HG02623 (cell line): ENCODE measurements around the gene CACNB4.
"Not testable (repeated sequence)": the region's sequence is repeated elsewhere in the genome, so short reads cannot be mapped to it uniquely, and the experiment has no call there.

Source experiments
- ATAC-seq: cut with Tn5 transposase; IDR thresholded peaks from one replicate; pipeline ENCODE4 v1.9.1; 2021; ENCODE audit warnings: moderate library complexity; ENCODE audit not compliant: unreplicated experiment

CACNB4 gene

DNA sequence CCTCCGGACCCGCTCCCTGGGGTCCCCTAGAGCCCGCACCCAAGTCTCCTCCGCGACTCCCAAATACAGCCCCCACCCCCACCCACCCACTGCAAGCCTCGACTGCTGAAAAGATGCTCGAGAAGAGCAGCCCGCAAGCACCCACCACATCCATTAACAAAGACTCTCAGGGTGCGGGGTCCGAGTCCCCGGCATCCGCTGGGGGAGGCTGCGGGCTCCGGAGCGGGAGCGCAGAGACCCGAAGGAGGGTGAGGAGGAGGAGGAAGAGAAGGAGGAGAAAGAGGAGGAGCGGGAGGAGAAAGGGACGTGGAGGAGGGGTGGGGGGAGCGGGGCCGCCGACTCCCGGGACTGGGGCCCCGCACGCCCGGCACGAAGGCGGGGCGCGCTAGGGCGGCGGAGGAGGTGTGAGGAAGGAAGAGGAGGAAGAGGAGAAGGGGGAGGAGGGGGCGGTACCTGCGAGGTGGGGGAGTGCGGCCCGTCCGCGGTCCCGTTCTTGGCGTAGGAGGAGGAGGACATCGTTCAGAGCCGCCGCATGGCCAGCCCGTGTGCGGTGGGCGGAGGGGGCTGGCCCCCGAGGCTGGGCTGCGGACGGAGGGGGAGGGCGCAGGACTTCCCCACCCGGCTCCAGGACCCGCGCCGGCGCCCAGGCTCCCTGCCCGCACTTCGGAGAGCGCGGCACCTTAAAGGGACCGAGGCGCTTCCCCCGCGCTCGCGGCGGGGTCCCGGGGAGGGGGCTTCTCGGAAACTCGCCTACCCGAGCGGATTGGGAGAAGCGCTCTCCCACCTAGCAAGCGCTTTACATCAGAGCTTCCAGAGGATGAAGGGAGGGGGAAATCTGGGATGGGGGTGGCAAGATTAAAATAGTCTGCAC is at the start of gene CACNB4:
Gene CACNB4, minus strand, starts transcription at position 549 of the 871 bp plus-strand sequence.
- ATAC-seq: peak; percentile 41

DNA sequence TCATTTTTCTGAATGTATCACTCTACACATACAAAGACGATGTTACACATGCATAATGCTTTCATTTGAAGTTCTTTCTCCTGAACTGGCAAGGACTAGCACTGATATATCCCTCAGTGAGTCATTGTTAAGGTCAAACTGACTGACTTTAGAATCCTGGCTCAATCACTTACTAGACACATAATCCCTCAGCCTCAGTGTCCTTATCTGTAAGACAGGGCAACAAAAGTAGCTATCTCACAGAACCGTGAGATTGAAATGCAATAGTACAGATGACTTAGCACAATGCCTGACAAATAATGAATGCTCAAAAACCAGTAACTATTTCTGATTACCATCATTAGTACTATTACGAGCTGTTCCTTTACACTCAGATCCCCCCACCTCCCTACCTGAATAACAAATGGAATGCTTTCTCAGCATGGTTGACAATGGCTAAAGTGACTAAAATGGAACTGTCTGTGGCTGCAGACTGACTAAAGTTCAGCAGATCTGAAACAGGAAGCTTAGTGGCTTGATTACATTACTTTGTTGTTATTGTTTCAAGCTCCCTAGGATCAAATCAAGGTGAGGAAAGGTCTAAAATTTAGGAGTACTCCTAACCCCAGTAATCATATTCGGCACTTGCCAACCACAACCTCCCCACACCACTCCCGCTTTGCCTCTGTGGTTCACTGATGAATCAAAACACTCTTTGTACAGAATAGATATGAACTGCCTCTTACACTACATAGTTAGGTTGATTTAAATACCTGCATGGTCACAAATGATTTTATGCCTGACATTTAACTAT is 35.8 kb upstream of the CACNB4 start:
- ATAC-seq: peak; percentile 81

DNA sequence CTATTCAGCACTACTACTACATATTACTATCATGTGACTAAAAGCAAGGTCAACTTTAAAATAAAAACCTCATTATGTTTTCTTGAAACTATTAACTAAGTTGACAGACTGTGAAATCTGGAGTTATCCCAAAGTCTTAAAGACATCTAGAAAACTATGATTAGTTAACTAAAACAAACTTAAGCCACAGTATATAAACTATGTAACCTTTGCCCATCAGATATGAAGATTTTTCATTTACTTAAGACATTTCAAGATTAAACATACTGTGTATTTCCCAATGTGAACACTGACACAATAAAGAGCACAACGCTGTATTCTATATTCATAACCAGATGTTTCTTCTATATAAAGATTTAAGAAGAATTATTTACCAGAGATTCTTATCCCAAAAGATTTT is 33.5 kb upstream of the CACNB4 start:
- no peak for ATAC-seq

DNA sequence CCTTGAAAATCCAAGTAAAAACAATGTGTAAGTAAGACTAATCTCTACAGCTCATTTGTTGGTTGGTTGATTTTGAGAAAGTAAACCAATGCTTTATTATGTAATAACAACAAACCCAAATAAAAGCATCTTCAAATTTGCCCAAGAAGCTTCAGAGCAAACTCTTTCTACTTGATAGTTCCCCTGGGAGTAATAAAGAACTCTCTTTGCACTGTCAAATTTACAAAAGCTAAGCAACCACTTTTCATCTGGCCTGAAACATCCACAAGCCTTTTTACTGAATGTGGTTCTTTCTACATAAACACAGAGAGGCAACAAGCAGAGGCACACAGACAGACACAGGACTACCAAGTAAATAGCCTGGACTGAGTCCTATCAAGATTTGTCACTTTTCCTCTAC is 28.8 kb upstream of the CACNB4 start:
- no peak for ATAC-seq

DNA sequence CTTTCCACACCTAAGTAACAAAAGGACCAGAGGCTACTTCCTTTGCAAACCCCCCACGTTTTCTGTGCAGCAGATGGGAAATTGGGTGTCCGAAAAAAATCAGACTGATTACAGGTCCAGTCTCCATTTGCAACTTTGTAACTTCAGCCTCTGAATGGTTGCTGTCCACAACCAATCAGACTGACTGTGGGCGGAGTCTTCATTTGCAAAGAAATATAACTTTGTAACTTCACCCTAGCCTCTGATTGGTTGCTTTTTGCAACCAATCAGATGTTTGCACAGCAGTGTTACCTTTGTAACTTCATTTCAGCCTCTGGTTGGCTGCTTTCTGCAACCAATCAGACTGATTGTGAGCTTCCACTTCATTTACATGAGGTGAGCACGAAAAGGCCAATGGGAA is 27.8 kb upstream of the CACNB4 start:
- no peak for ATAC-seq

DNA sequence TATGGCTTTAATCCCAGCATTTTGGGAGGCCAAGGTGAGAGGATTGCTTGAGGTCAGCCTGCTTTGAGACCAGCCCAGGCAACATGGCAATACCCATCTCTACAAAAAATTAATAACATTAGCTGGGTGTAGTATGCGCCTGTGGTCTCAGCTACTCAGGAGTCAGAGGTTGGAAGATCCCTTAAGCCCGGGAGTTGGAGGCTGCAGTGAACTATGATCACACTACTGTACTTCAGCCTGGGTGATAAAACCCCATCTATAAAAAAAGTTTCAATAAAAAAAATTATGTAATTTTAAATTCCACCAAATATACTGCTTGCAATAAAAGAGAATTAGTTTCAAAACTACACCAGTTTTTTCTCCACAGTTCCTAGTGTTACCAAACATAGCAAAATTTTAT is 23.3 kb upstream of the CACNB4 start:
- no peak for ATAC-seq

DNA sequence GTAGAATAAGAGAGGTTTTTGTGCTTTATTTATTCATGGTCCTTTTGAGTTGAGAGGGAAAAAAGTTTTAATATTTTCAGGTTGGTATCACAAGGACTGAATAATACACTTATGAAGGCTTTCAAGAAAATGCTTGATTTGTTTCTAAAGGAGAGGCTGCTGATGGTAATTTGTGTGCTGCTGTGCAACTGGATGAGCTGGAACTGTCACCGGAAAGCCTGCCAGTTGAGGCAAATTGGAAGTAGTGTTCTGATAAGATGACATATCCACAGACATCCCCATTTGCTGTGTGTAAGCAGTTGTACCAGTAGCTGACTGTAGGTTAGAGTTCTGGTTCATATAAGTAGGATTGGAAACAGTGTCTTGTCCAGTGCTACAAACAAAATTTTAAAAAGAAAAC is 21.6 kb upstream of the CACNB4 start:
- ATAC-seq: no peak

DNA sequence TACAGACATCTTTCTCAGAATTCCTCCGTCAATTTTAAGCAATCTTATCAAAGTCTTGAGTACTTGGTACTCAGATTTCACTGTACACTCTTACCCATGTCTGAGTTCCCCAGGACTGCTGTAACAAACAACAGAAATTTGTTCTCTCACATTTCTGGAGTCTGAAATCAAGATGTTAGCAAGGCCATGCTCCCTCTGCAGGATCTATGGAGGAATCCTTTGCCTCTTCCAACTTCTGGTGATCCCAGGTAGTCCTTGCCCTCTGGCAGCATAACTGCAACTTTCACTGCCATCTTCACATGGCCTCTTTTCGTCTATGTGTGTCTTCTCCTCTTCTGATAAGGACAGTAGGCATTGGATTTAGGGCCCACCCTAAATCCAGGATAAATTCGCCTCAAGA is 17.1 kb upstream of the CACNB4 start:
- ATAC-seq: no peak

DNA sequence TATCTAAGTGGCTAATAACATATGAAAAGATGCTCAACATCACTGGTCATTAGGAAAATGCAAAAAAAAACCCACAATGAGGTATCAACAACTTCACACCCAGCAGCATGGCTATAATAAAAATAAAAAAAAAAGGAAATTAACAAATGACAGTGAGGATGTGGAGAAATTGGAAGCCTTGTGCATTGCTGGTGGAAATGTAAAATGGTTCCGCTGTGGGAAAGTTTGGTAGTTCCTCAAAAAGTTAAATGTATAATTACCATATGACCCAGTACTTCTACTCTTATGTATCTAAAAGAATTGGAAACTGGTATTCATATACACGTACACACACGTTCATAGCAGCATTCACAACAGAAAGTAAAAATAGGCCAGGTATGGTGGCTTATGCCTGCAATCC is 15.5 kb upstream of the CACNB4 start:
- no peak for ATAC-seq

DNA sequence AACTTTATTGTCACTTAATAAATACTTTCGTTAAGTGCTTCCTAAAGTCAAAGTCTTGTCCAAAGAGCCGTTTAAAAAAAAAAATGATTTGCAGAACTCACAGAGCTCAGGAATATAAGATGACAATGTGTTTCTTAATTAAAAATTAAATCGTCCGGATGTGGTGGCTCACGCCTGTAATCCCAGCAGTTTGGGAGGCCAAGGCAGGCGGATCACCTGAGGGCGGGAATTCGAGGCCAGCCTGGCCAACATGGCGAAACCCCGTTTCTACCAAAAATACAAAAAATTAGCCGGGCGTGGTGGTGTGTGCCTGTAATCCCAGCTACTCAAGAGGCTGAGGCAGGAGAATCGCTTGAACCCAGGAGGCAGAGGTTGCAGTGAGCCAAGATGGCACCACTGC is 8.3 kb upstream of the CACNB4 start:
- ATAC-seq: not testable (repeated sequence)

DNA sequence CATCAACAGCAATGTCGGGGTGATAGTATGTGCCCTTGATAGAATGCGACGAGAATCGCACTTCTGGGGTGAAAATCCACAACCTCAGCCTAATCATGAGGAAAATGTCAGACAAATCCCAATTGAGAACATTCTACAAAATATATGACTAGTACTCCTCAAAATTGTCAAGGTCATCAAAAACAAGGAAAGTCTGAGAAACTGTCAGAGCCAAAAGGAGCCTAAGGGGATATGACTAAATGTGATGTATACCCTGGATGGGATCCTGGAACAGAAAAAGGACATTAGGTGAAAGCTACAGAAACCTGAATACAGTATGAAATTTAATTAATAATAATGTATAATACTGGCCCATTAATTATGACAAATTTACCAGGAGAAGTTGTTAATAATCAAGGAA is 7.6 kb upstream of the CACNB4 start:
- no peak for ATAC-seq

DNA sequence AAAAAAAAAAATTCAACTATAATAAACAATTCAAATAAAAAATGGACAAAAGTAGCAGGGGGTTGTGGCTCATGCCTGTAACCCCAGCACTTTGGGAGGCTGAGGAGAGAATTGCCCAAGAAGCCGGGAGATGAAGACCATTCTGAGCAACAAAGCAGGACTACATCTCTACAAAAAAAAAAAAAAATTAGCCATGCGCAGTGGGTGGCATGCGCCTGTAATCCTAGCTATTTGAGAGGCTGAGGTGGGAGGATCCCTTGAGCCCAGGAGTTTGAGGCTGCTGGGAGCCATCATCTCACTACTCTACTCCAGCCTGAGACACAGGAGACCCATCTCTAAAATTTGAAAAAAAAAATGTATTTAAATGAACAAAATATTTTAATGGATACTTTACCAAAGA is 4.4 kb upstream of the CACNB4 start:
- no peak for ATAC-seq

DNA sequence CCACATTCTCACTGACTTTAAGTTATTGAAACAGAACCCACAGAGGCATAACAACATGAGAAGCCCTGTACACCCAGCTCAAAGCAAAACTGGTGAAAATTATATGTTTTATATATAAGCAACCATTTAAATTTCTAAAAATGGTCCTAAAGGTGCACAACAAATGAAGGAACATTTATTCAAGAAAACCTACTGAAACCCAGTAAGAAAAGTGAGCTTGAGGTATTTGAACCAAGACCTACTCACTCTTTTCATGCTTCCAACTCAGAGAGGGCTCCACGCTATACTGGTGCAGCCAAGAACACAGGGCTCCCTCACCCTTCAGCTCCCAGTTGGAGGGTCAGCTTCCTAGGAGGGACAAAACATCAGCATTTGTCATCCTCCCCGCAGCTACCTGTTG is 2.1 kb upstream of the CACNB4 start:
- ATAC-seq: no peak

DNA sequence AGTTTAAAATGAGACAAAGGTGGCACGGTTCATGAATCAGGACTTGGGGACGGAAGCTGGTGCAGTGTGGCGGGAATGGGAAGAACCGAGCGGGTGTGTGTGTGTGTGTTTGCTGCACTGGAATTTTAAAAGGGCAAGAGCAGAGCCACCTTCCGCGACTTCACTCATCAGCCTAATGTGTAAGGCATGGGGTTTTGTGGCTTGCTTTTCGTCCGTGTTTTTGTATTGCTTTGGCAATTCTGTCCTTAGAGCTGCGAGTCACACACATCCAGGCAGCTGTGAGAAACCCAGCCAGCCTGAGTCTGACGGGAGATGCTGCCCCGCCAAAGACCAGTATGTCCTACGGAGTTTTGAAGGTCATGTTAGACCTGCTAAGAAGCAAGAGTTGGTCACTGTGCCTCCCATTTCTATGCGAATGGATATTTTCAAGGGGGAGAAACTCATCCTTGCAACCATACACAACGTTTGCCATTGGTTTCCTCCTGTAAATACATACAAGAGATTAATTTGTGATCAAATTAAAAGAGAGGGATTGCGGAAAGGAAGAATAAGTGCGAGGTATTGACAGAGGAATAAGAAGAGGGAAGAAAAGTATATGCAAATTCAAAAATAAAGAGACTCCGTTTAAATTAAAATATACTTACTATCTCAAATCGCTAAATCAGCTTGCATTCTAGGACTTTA is 665 bp upstream of the CACNB4 start:
- ATAC-seq: no peak

DNA sequence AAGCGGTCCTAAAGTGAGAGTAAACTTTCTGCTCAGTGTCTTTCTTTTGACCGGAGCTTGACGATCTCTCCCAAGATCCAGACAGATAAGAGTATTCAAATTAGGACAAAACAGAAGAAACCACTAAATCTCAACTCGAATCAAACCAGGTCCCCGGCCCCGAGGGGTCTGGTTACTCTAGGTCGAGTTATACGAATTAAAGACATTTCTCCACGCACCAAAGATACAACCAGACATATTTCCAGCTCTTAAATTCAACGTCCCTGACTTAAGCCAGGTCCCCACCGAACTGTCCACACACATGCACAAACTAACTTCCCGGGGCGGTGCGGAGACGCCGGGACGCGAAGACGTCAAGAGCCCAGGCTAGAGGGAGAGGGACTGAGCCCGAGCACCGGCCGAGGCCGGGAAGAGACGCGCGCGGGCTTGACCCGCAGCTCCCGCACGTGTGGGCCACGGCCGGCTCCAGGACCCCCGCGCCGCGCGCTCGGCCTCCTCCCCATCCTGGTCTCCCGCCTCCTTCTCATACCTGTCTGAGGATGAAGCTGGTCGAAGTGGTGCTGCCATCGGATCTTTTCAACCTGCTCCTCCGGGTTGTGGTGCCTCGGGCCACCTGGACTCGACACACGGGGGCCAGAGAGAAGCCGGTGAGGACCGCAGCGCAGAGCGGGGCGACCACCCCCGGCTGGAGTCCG is 896 bp downstream of the CACNB4 start:
- ATAC-seq: no peak

DNA sequence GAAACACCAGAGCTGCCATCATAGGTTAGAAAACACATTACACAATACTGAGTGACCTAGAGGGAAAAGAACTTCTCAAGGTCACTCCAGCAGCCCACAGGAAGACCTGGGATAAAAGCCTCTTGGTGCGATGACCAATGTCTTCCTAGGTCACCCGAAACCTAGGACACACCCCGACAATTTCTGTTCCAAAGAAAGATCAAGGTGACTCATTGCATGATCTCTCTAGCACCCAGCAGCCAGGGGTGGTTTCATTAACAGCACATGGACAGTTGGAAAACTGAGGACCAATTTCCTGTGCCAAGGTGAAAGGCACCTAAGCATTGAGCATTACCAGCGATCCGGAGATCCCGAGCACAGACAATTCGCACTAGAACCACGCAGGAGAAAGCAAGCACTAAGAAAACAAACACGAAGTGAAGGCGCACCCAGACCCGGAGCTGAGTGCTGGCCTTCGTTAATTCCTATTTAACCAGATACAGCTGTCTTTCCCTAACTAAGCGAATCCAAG is 1.5 kb downstream of the CACNB4 start:
- no peak for ATAC-seq

DNA sequence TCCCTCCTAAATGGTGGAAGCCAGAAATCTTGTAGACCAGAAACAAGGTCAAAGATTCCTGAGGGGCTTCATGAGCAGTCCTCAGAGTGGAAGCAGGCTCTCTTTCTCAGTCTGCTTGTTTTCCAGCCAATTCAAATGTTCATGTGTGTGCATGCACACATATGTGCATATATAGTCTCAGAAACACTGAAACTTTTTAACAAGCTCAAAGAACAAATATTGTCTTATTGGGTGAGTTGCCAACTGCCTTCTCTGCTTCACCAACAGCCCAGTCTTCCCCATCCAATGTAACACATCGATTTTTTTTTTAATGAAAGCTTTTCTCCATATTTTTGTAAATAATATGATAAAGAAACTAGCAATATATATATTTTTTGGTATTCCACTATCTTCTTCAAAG is 3.7 kb downstream of the CACNB4 start:
- no peak for ATAC-seq

DNA sequence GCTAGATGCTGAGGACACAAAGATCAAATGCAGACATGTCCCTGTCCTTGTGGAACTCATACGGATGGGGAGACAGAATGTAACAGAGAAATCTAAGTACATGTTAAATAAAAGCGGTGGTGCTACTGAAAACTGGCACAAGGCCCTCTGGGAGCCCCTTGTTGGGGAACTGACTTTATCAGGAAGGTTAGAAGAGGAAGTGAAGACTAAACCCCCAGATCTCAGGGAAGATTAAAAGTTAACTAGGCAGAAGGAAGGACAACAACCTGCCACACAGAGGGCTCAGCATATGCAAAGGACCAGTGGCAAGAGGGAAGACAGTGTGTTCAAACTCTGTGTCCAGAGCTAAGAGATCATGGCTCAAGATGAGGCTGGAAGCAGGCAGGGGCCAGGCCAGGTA is 4.8 kb downstream of the CACNB4 start:
- ATAC-seq: no peak

DNA sequence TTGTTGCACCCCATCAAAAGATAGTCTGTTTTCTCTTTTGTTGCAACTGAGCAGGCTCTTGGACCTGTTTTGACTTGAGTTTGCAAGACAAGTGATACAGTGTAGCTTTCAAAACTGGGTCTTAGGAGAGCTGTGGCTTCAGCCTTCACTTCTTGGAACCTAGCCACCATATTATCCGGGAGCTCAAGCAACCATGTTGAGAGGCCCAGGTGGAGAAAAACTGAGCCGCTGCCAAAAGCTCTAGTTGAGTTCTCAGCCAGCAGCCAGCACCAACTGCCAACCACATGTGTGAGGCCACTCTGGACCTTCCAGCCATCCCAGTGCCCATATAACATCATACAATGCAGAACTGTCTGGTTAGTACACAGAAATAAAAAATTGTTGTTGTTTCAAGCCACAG is 5.4 kb downstream of the CACNB4 start:
- ATAC-seq: no peak

DNA sequence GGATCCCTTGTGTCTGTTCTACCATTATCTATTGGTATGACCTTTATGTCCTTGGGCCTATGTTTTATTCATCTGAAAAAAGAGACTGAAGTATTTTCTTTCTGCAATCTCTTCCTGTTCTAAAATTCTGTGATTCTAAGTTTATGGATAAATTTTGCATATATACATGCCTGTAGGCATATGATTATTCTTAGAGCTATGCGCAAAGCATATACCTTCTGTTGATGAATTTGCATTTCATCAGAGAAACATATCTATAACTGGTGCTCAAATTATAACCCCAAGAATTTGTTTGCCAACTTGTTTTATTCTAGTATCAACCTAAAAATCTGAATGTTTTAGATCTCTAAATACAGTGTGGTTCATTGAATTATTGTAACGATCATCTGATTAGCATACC is 6.7 kb downstream of the CACNB4 start:
- ATAC-seq: no peak

DNA sequence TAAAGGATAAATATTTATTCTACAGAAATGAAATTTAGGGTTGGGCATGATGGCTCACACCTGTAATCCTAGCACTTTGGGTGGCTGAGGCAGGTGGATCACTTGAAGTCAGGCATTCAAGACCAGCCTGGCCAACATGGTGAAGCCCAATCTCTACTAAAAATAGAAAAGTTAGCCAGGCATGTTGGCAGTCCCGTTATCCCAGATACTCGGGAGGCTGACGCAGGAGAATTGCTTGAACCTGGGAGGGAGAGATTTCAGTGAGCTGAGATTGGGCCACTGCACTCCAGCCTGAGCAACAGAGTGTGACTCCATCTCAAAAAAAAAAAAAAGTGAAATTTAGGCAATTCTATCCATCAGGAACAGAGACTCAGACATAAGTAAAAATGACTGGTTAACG is 8.1 kb downstream of the CACNB4 start:
- not testable (repeated sequence) for ATAC-seq
